Stimulated activated CD8-positive, alpha-beta memory T cell treated with anti-CD3 and anti-CD28 coated beads, Interleukin-15, amount 100 ng/mL, for 48 hours (primary cell): ENCODE data around the gene FXYD4.
"Not testable (repeated sequence)": the region's sequence is repeated elsewhere in the genome, so short reads cannot be mapped to it uniquely, and the experiment has no call there.

Source experiments
- DNase-seq, 2 donors: peaks; one replicate each; pipeline ENCODE4 v3.0.0-alpha.2; 2020; ENCODE audit warnings: low read depth in 2 of 2

Gene FXYD4

DNA sequence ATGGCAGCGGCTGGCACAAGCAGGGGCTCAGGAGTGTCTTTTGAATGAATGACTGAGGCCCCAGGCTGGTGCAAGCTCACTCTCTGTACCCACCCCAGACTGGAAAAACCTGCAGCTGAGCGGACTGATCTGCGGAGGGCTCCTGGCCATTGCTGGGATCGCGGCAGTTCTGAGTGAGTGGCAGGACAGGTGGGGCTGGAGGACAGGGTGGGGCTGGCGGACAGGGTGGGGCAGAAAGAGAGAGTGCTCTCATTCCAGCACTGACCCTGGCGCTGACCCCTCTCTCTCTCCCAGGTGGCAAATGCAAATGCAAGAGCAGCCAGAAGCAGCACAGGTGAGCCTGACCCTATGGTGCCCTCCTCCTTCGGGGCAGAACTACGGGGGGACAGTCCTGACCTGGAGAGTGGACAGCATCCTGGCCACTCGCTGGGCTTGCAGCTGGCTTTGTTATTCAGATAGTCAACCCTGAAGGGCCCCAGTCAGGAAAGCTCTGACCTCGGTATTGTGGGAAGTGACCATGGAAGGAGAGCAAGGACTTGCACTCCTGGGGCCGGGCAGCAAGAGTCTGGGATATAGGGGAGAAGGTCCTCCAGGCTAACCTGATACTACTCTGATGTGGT lies 4.1 kb downstream of the FXYD4 start:
- DNase-seq = no peak

DNA sequence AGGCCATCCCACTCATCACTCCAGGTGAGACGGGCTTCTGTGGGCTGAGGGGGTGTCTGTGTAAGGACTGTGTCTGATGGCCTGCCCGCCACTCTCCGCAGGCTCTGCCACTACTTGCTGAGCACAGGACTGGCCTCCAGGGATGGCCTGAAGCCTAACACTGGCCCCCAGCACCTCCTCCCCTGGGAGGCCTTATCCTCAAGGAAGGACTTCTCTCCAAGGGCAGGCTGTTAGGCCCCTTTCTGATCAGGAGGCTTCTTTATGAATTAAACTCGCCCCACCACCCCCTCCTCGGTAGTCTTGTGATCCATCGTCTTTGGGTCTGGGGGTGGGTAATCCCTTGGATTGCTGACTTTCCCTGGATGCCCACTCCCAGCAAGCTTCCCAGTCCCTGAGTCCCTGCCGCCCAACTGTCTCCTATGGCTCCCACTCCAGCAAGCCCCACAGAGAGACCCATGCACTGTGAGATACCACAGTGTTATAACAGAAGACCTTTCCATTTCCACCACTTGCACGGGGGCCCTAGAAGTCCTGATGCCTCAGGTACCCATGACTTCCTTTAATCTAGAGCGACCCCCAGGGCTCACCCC lies 4.7 kb downstream of the FXYD4 start:
- no peak for DNase-seq

GRCh38 chr10:43376828-43377423 lies 5.5 kb downstream of the FXYD4 start:
- no peak for DNase-seq

DNA sequence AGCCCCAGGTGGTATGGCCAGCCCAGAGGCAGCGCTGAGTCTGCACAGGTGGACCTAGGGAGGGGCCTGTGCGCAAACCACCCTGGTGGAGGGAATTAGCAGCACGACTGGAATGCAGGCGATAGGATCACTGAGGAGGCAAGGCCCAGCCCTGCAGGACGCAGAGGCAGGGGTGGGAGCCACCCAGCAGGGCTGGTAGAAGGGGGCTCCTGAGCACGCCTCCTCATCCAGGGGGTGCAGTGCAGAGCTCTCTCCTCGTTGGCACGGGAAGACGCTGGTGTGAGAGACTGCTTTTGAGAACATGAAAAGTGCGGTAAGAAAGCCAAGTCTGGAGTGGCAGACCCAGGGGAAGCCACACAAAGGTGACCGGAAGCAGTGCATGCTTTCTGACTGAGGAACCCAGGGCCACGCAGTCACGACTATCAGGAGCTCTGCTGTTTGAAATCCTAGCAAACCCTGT lies 6.0 kb downstream of the FXYD4 start:
- no peak for DNase-seq

DNA sequence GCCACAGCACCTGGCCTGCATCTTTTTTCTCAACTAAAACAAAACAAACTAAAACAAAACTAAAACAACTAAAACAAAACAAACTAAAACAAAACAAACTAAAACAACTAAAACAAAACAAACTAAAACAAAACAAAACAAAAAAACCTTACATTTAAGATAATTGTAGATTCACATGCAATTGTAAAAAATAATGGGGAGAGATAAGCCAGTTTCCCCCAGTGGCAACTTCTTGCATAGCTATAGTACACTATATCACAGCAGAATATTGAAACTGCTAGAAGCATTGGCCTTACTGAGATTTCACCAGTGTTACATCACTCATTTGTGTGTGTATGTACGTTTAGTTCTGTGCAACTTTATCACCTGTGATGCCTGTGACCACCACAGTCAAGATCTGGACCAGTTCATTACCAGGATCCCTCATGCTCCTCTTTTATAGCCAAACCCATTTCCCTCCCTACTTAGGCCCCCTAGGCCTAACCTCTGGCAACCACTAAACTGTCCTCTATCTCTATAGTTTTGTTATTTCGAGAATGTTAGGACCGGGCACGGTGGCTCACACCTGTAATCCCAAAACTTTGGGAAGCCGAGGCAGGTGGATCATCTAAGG lies 9.3 kb downstream of the FXYD4 start:
- DNase-seq = no peak

- no peak for DNase-seq
These were observed 12.0 kb downstream of the FXYD4 start for GRCh38 chr10:43383204-43383971.

GRCh38 chr10:43384252-43385221 lies 13.1 kb downstream of the FXYD4 start:
- DNase-seq = no peak

DNA sequence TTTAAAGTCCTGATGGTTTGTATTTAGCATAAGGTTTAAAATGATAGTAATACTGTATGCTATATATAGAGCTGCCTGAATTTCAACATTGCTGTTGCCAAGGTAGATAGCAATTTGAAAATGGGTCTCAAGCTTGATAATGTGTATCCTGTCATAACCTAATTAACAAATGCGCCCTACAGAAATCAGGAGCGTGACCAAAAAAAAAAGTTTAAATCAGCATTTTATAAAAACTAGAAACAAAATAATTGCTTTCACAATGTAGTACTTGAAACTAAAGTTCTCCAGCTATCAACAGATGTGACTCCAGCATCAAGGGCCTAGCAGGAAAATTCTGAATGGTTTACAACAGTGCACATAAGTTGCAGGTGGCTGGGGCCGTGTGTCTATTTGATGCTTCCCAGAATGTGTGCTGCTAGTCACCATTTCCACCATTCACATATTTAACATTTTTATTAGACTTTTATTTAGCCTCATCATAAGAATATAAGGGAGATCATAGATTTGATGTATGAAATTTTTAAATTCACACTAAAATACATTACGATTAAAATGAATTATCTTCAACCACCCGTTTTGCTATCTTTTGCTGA lies 14.1 kb downstream of the FXYD4 start:
- no peak for DNase-seq

DNA sequence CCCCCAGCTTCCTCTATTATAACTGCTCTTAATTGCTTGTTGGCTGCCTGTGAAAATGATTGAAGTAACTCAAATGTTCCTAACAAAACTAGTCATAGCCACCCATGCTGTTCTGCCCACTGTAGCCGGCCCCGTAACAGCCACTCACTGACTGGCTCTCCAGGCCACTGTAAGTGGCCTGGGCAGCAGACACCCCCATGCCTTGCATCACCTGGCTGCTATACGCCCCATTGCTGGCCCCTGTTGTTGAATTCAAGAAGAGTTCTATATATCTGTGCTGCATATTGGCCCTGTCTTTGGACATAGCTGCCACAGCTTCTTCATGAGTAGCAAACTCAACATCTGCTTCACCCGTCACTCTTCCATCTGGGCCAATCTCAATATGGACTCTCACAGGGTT lies 15.1 kb downstream of the FXYD4 start:
- DNase-seq = no peak

DNA sequence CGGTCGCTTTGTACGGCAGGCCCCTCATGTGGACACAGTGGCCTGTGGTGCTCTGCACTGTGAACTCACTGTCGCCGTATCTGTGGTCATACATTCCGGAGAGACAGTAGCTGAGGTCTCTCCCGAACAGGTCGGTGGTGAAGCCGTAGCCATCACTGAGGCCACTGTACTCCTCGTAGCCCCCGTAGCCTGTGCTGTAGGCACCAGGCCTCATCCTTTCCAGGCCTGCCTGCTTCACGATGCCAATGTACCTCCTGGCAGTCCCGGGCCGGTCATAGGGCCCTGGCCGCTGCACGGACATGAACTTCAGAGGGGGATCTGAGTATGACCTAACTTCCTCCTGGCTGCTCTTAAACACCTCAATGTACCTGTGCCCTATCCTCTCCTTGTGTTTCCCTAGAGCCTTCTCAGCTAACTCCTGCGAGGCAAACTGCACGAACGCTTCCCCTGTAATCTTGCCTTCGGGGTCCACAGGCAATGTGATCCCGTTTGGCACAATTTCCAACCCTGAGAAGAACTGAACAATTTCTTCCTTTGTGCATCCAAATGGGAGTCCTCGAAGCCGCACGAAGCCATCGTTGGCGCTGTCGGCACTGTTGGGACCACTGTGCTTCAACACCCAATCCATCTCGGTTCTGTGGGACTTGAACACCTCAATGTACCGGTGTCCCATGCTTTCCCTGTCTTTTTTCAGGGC lies 15.7 kb downstream of the FXYD4 start:
- no peak for DNase-seq

- no peak for DNase-seq
These were observed 16.2 kb downstream of the FXYD4 start for GRCh38 chr10:43387678-43388032.

DNA sequence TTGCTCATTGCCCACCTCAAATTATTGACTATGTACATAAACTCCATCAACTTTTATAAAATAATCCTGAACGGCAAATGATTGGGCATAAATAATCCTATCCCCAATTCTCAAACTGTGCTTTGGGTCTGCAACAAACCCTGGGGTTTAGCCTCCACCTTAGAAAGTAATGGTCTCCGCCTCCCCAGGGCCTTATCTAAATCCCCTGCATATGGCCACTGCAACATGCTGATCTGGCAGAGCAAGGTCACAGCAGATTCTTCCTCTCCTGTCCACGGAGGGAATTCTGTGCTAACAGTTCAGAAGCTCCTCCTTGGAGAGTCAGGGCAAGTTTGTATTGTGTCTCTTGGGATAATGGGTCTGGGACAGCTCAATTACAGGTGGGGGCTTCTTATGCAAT lies 18.4 kb downstream of the FXYD4 start:
- DNase-seq = no peak

- DNase-seq = no peak
These were observed 18.9 kb downstream of the FXYD4 start for GRCh38 chr10:43390333-43390732.

DNA sequence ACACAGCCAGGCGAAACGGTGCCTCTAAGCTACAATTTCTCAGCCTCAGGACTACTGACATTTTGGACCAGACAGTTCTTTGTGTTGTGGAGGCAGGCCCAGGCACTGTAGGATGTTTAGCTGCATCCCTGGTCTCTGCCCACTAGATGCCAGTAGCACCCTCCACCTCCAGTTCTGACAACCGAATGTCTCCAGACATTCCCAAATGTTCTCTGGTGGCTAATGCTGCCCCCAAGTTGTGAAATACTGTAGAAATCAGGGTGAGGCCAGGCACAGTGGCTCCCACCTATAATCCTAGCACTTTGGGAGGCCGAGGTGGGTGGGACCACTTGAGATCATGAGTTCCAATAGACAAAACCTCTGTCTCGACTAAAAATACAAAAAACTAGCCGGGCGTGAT lies 19.3 kb downstream of the FXYD4 start:
- no peak for DNase-seq

GRCh38 chr10:43391496-43391895 lies 20.1 kb downstream of the FXYD4 start:
- DNase-seq = no peak

- no peak for DNase-seq
These were observed 21.3 kb downstream of the FXYD4 start for GRCh38 chr10:43392748-43393147.

GRCh38 chr10:43393186-43393585 lies 21.8 kb downstream of the FXYD4 start:
- not testable (repeated sequence) for DNase-seq

GRCh38 chr10:43393606-43394360 lies 22.3 kb downstream of the FXYD4 start:
- DNase-seq = no peak

- no peak for DNase-seq
These were observed 23.4 kb downstream of the FXYD4 start for GRCh38 chr10:43394868-43395267.
